ENCODE results near the gene C1QTNF7. TPM values are rescaled to one million over a fixed set of nuclear protein-coding genes. Genes with fewer than 3 reads are reported as not detected.

Gene C1QTNF7
- polyA plus RNA-seq, 4 donors: 22.4 to 25.6 (median 23.9) TPM

DNA sequence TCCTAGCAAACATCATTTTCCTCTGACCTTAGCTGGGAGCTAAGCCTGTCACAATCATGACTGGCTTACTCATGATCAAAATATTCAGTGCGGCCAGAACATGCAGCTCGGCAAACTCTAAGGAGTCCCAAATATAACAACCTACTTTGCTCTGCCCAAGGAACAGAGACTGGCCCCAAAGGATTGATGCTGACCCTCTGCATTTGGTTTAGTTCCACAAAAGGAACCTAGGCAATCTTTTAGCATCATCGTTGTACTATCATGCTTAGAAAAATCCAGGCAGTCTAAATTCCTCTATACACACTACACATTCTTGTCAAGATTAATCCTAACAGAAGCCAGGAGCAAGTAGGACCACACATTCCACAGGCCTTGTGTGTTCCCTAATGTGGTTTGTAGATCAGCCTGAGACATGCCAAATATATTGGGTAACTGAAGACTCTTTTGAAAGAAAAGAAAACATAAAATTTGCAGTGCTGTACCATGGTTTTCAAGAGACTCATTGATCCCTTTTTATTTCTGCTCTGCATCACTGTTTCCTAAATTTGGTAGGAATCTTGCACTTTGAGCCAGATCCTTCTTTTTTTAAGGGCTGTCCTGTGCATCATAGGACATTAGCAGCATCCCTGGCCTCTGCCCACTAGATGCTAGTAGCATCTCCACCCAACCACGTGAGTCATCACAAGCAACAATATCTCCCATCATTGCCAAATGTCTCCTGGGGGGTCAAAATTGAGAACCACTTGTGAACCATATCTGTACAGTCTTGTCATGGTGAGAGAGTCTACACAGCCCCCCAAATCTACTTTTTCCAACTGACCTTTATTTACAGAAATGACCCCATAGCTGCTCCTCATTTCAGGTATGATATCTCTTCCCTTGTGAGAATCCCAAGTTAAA, 24.3 kb downstream of the C1QTNF7 start:
- no peak for DNase-seq (ENCODE audit: low read depth in 4 of 4, low spot score in 2 of 4)

DNA sequence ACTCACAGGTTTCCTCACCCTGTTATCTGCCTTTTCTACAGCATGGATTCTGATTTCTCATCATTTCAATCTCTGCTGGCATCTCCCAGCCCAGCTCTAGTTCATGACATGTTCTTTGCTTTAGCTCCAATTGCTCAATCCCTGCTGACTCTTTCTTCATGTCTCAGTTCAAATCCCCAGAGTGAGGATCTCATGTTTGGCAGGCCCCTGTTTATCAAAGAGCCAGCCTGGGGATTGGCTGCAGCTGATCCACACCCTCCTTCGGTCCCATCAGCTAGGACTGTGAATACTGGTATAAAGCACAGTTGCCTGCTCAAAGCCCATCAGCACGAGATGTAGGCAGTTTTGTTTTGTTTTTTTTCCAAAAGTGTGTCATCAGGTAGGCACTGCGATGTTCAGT, 27.5 kb downstream of the C1QTNF7 start:
- no peak for DNase-seq (ENCODE audit: low read depth in 4 of 4, low spot score in 2 of 4)

GRCh38 chr4:15457406-15458201, 29.8 kb downstream of the C1QTNF7 start:
- peak in 2 of 4 donors; percentile 46 to 55 for DNase-seq (ENCODE audit: low read depth in 4 of 4, low spot score in 2 of 4)

GRCh38 chr4:15458616-15459015, 30.8 kb downstream of the C1QTNF7 start:
- DNase-seq (ENCODE audit: low read depth in 4 of 4, low spot score in 2 of 4): no peak

DNA sequence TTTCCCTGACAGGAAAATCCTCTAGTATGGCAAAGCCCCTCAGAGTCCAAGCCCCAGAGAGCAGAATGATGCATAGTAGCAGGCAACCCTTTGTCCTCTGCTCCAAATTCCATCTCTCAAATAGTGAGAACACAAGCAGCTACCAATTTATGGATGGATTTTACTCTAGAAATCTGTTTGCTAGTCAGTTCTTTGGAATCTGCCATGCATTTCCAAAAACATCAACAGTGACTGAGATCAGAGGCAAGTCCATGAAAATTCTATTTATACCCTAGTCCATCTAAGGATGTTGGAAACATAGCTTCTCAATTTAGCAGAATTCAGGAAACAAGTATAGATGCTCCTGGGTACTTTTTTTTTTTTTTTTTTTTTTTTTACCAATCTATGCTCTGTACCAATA, 31.9 kb downstream of the C1QTNF7 start:
- no peak for DNase-seq (ENCODE audit: low read depth in 4 of 4, low spot score in 2 of 4)

DNA sequence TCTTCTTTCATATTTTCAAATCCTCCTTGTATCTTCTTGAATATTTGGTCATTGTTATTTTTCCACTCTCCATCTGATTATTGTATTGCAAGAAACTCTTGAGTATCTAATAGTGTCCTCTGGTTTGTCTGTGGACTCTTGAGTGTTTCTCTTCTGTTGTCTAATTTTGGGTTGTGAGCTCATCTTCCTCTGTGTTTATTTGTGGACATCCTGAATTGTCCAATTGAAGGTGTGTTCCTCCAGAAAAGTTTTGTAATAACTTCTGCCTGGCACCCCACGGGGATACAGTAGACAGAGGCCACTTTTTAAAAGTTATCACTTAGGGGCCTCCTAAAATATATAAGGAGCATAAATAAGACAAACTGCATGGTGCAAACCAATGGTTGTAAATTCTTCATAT, 38.8 kb downstream of the C1QTNF7 start:
- no peak for DNase-seq (ENCODE audit: low read depth in 4 of 4, low spot score in 2 of 4)

- peak; percentile 48 to 77 (median 54) for DNase-seq (ENCODE audit: low read depth in 4 of 4, low spot score in 2 of 4)
Measured at GRCh38 chr4:15469402-15470127, 41.7 kb downstream of the C1QTNF7 start, which contains the start of gene CC2D2A. CC2D2A (plus strand) TSS chr4:15469882; CDS start chr4:15475933, 6,051 bp downstream.

DNA sequence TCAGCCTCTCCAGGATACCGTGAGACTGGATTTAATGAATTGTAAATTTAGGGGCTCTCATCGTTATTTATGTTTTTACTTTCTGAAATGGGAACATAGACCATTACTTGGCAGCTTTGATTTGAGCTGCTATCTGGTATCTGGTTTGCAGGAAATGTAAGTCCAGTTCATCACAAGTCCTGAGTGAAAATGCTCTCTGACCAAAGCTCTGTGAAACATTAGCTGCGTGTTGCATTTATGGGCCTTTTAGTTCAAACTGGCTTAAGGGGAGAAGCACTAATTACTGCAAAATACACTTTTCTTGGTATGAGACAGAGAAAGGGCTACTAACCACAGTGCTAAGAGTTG, 42.3 kb downstream of the C1QTNF7 start:
- no peak for DNase-seq (ENCODE audit: low read depth in 4 of 4, low spot score in 2 of 4)

GRCh38 chr4:15476396-15476795, 48.6 kb downstream of the C1QTNF7 start:
- no peak for DNase-seq (ENCODE audit: low read depth in 4 of 4, low spot score in 2 of 4)

DNA sequence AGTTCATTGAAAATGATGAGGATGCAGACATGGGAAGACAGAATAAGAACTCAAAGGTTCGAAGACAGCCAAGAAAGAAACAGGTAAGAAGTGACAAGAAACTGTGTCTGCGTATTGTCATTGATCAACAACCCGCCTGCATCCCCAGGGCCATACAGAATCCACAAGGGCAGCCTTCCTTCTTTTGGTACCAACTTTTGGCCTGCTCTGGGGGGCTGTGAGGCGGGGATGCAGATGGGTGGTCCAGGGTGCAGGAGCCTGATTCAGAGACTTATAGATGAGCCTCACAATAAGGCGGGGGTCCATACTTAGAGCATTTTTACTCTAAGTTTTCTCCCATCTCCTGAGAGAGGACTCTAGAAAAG, 50.9 kb downstream of the C1QTNF7 start:
- DNase-seq (ENCODE audit: low read depth in 4 of 4, low spot score in 2 of 4): no peak

DNA sequence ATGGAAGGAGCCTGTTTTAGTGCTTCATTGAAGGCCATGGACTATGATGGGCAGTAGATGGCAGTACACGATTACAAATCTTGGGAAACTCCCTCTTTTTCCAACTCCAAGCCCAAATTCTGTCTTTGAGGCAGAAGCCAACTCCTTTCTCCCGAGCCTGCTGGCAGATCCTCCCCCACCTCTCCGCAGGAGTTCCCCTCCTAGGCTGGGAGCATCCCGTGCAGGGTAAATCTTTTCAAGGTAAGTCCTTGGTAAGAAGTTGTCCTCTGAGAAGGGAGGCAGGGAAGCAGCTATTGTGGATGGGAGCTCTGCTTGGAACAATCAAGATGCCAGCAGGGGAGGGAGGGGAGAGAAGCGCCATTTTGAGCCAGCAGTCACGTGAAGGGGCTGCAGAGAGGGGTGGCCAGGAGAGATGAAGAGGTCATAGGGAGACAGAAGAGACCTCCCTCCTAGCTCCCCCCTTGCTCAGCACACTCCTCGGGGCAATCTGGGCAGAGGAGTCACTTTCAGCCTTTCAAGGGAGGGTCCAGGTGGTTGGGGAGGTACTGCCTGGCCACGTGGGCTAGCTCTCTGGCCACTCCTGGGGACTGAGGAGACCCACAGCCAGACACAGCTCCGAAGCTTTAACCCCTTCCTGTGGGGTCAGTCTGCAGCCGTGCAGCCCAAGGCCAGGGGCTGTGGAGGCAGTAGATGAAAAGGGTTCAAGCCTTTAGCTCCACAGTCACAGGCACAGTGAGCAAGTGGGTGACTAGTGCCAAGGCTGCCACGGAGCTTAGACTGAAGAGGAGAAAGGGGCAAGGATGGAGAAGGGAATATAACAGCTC, 51.5 kb downstream of the C1QTNF7 start:
- DNase-seq (ENCODE audit: low read depth in 4 of 4, low spot score in 2 of 4): peak; percentile 78 to 98 (median 89)

DNA sequence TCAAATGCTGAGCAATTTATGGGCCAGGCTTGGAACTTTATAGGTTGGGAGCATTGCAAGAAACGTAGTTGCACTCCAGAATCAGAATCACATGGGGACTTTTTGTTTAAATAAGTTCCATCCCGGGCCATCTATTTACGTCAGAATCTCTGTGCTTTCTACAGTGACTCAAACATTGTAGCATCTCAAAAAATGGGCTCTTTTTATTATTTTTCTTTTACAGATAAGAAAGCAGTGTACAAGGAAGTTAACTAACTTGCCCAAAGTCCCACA, 52.0 kb downstream of the C1QTNF7 start:
- no peak for DNase-seq (ENCODE audit: low read depth in 4 of 4, low spot score in 2 of 4)

GRCh38 chr4:15481961-15482745, 54.3 kb downstream of the C1QTNF7 start:
- no peak for DNase-seq (ENCODE audit: low read depth in 4 of 4, low spot score in 2 of 4)

DNA sequence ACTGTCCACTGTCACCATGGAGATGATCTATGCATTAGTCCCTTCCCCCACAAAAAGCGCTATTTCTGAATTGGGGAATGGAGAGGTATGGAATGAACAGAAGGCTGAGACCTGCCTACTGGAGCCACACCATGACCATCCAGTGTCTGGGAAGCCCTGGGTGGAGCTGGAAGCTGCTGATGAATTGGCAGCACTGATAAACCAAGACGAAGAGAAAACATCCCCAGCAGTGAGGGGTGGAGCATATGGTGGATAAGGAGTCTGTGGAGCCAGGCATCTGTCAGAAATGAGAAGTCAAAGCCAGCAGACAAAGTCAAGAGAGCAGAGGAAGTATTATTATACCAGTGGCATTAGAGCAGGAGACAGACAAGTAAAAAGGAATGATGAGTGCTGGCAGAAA, 55.0 kb downstream of the C1QTNF7 start:
- DNase-seq (ENCODE audit: low read depth in 4 of 4, low spot score in 2 of 4): no peak

DNA sequence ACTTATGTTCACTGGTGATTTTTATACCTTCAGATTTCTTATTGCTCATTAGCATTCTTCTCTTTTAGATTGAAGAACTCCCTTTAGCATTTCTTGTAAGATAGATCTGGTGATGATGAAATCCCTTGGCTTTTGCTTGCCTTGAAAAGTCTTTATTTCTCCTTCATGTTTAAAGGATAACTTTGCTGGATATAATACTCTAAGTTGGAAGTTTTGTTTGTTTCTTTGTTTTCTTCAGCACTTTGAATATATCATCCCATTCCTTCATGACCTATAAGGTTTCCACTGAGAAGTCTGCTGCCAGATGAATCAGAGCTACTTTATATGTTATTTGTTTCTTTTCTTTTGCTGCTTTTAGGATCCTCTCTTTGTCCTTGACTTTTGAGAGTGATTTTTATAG, 60.3 kb downstream of the C1QTNF7 start:
- DNase-seq (ENCODE audit: low read depth in 4 of 4, low spot score in 2 of 4): no peak

DNA sequence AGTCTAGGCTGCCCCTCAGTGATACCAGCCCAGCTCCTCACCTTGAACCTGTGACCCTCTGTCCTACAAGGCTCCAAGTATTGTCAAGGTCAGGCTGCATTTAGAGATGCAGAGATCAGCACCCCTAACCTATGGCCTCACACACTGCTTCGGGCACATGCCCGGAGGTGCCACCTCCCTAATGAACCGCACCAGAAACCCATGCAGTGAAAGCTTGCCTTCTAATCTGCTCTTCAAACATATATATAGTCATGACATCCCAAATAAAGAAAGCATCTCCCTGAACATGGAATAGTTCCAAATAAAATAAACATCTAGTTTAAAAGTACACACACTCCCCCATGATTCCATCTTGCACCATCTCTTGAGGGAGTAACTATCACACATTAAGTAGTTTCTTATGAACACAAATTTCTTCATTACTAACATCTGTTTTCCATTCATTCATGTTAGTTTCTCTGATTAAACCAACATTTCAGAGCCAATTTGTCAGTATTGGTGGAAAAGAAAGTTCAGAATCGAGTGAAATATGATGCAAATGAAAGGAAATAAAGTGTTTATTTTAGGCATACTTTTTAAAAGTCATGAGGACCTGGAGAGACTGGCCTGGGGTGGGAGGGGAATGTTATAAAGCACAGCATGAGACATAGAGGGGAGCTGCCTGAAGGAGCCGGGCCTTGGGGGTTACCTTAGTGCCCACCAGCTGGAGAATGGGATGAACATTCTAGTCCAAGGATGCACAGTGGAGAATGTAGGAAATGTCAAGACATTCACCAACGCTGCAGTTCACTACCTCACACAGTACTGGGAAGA, 61.0 kb downstream of the C1QTNF7 start:
- DNase-seq (ENCODE audit: low read depth in 4 of 4, low spot score in 2 of 4): no peak

GRCh38 chr4:15489551-15489950, 61.7 kb downstream of the C1QTNF7 start:
- DNase-seq (ENCODE audit: low read depth in 4 of 4, low spot score in 2 of 4): no peak

- DNase-seq (ENCODE audit: low read depth in 4 of 4, low spot score in 2 of 4): no peak
Measured at GRCh38 chr4:15493411-15493810, 65.6 kb downstream of the C1QTNF7 start.

DNA sequence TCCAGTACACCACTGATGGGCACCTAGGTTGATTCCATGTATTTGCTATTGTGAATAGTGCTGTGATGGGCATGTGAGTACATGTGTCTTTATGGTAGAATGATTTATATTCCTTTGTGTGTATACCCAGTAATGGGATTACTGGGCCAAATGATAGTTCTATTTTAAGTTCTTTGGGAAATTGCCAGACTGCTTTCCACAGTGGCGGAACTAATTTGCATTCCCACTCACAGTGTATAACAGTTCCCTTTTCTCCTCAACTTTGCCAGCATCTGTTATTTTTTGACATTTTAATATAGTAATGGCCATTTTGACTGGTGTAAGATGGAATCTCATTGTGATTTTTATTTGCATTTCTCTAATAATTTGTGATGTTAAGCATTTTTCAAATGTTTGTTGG, 67.8 kb downstream of the C1QTNF7 start:
- DNase-seq (ENCODE audit: low read depth in 4 of 4, low spot score in 2 of 4): no peak
